Neural cell (in vitro differentiated cells): ENCODE results near the gene ITGBL1.

Experiments
- EZH2 ChIP-seq: fragments of 200-600, 300-800 bp; shearing (Covaris generic), sonication (generic); IDR thresholded peaks from 2 replicates; pipeline ENCODE4 v1.6.1; 2014; ENCODE audit warnings: antibody characterized with exemption, low read length, borderline replicate concordance, mild to moderate bottlenecking; ENCODE audit not compliant: insufficient read depth, poor library complexity, severe bottlenecking
- RAD21 ChIP-seq: fragments of 450-650 bp; conservative IDR thresholded peaks from 2 replicates; pipeline ENCODE4 v1.6.1; 2014; ENCODE audit warnings: antibody characterized with exemption, mild to moderate bottlenecking, moderate library complexity
- REST ChIP-seq: IDR thresholded peaks from 2 replicates; pipeline ENCODE4 v1.6.1; 2012; ENCODE audit warnings: borderline replicate concordance
- SMC3 ChIP-seq: fragments of 450-650 bp; conservative IDR thresholded peaks from 2 replicates; pipeline ENCODE4 v1.6.1; 2014; ENCODE audit warnings: antibody characterized with exemption, mild to moderate bottlenecking, moderate library complexity; ENCODE audit not compliant: poor library complexity
- TAF1 ChIP-seq: IDR thresholded peaks from 2 replicates; pipeline ENCODE4 v1.6.1; 2012; ENCODE audit warnings: low read depth
- TF ChIP-seq, protein P1 (sequence below): fragments of 450-650 bp; IDR thresholded peaks from 2 replicates; pipeline ENCODE4 v1.5.1; 2014; ENCODE audit warnings: antibody characterized with exemption, mild to moderate bottlenecking, moderate library complexity; ENCODE audit not compliant: poor library complexity, severe bottlenecking

DNA sequence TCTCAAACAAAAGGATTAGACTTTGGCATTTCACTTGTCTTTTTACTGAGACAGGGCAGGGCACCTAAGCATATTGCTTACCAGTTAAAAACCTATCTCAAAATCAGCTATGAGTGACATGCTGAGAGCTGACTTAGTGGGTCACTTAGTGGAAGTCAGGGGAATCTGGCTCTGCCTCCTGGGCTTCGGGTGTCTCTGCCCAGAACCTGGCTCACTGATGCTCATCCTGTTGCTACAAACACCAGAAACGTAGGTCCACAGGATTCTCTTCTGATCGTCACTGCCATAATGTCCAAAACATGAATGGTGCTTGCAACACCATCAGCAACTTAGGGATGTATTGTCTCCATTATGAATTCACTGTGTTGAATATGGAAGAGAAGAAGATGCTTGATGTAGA lies 276.1 kb downstream of the ITGBL1 start:
- TF ChIP-seq EZH2 (no peak), SMC3 (no peak), TAF1 (no peak), RAD21 (no peak), REST (no peak)
- TF ChIP-seq, protein P1, sequence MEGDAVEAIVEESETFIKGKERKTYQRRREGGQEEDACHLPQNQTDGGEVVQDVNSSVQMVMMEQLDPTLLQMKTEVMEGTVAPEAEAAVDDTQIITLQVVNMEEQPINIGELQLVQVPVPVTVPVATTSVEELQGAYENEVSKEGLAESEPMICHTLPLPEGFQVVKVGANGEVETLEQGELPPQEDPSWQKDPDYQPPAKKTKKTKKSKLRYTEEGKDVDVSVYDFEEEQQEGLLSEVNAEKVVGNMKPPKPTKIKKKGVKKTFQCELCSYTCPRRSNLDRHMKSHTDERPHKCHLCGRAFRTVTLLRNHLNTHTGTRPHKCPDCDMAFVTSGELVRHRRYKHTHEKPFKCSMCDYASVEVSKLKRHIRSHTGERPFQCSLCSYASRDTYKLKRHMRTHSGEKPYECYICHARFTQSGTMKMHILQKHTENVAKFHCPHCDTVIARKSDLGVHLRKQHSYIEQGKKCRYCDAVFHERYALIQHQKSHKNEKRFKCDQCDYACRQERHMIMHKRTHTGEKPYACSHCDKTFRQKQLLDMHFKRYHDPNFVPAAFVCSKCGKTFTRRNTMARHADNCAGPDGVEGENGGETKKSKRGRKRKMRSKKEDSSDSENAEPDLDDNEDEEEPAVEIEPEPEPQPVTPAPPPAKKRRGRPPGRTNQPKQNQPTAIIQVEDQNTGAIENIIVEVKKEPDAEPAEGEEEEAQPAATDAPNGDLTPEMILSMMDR: no peak
